ENCODE results near the gene B4GALT1. TPM values are rescaled to one million over a fixed set of nuclear protein-coding genes. Genes with fewer than 3 reads are reported as not detected.
A peak's percentile ranks its signal among the peaks of the same experiment; 100 is the strongest.
"Not testable (repeated sequence)": the region's sequence is repeated elsewhere in the genome, so short reads cannot be mapped to it uniquely, and the experiment has no call there.

B4GALT1 gene
- polyA plus RNA-seq, 6 donors from 2014 or later = 30.4 to 112 (median 72.8) TPM

DNA sequence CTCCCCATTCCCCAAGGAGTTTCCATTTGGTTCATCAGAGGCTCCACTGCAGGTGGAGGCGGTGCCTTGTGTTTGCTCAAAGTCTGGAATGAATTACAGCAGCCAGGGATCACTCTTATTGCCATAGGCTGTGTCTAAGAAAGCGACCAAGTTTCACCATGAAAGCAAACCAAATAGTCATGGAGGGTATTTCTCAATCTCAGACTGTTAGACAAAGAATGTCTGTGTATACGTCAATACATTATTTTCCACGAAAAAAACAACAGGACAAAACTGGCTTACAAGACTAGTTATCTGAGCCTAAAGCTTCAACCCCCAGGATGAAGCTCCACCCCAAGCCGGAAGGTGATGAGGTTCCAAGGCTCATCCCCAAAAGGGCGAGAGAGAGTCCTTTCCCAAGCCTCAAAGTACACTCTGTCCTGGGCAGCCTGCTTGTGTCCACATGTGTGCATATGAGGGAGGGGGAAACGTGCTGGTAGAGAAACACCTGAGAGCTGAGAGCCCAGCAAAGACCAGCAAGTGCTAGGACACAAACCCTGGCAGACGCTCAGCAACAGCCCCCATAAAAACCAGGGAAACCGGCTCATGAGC lies 4.3 kb downstream of the B4GALT1 start:
- Mint-ChIP-seq H3K4me3 (peak overlapping the region; percentile 72 to 100 (median 92)), H3K9me3 (no peaks in the 10 kb centered on the region), H3K27ac (peak overlapping the region; percentile 94 to 98 (median 96)), H3K4me1 (peaks cover 77 to 90% (median 83%) of the 10 kb centered on the region in 3 donors), H3K27me3 (no peaks in the 10 kb centered on the region), H3K36me3 (no peaks in the 10 kb centered on the region)
- DNase-seq (no peak), ATAC-seq (ENCODE audit: low read depth in 2 of 2) (no peak)

- peak overlapping the region; percentile 94 to 98 (median 96) for H3K27ac Mint-ChIP-seq
- peaks cover 77 to 87% (median 85%) of the 10 kb centered on the region in 3 donors for H3K4me1 Mint-ChIP-seq
Observed at GRCh38 chr9:33161589-33162132, 5.5 kb downstream of the B4GALT1 start.

GRCh38 chr9:33161011-33161588 lies 6.0 kb downstream of the B4GALT1 start:
- H3K27ac Mint-ChIP-seq = peak overlapping the region; percentile 86 to 98 (median 96)
- H3K27me3 Mint-ChIP-seq = no peaks in the 10 kb centered on the region
- peaks cover 77 to 93% (median 84%) of the 10 kb centered on the region in 3 donors for H3K4me1 Mint-ChIP-seq
- H3K9me3 Mint-ChIP-seq = no peaks in the 10 kb centered on the region
- no peaks in the 10 kb centered on the region for H3K36me3 Mint-ChIP-seq
- DNase-seq (no peak), ATAC-seq (ENCODE audit: low read depth in 2 of 2) (peak; percentile 4 to 8)
- peak overlapping the region; percentile 71 to 93 (median 88) for H3K4me3 Mint-ChIP-seq

More at GRCh38 chr9:33161589-33162132, 5.5 kb downstream of the B4GALT1 start:
- Mint-ChIP-seq H3K36me3 (no peaks in the 10 kb centered on the region), H3K4me3 (peak overlapping the region in 7 of 8 donors; percentile 82 to 100 (median 92)), H3K9me3 (no peaks in the 10 kb centered on the region), H3K27me3 (no peaks in the 10 kb centered on the region)
- no peak for DNase-seq
- no peak for ATAC-seq (ENCODE audit: low read depth in 2 of 2)

GRCh38 chr9:33160446-33160845 lies 6.7 kb downstream of the B4GALT1 start:
- not testable (repeated sequence) for H3K36me3 Mint-ChIP-seq; H3K9me3 Mint-ChIP-seq; H3K27me3 Mint-ChIP-seq; DNase-seq; ATAC-seq (ENCODE audit: low read depth in 2 of 2)
- H3K27ac Mint-ChIP-seq = peak overlapping the region; percentile 94 to 98 (median 98)
- peaks cover 76 to 96% (median 84%) of the 10 kb centered on the region in 3 donors for H3K4me1 Mint-ChIP-seq
- H3K4me3 Mint-ChIP-seq = peak overlapping the region; percentile 71 to 93 (median 88)

GRCh38 chr9:33159777-33160127 lies 7.4 kb downstream of the B4GALT1 start:
- Mint-ChIP-seq H3K27ac (peak overlapping the region; percentile 94 to 98 (median 98)), H3K4me3 (peak overlapping the region; percentile 71 to 93 (median 86)), H3K9me3 (no peaks in the 10 kb centered on the region), H3K27me3 (no peaks in the 10 kb centered on the region), H3K4me1 (peaks cover 78 to 97% (median 85%) of the 10 kb centered on the region in 3 donors), H3K36me3 (peaks cover 0 to 7% of the 10 kb centered on the region in 2 donors)
- ATAC-seq (ENCODE audit: low read depth in 2 of 2) (peak; percentile 65 to 69), DNase-seq (peak; percentile 72)

GRCh38 chr9:33158843-33159776 lies 8.0 kb downstream of the B4GALT1 start:
- peaks cover 0 to 10% of the 10 kb centered on the region in 2 donors for H3K36me3 Mint-ChIP-seq
- peak overlapping the region; percentile 94 to 98 (median 98) for H3K27ac Mint-ChIP-seq
- H3K27me3 Mint-ChIP-seq = no peaks in the 10 kb centered on the region
- peak overlapping the region; percentile 71 to 93 (median 86) for H3K4me3 Mint-ChIP-seq
- peak; percentile 40 to 57 for ATAC-seq (ENCODE audit: low read depth in 2 of 2)
- H3K4me1 Mint-ChIP-seq = peaks cover 79 to 97% (median 86%) of the 10 kb centered on the region in 3 donors
- peak; percentile 67 for DNase-seq
- H3K9me3 Mint-ChIP-seq = no peaks in the 10 kb centered on the region

- Mint-ChIP-seq H3K4me1 (peaks cover 80 to 96% (median 86%) of the 10 kb centered on the region in 3 donors), H3K27ac (peak overlapping the region; percentile 94 to 98 (median 98)), H3K27me3 (no peaks in the 10 kb centered on the region), H3K4me3 (peak overlapping the region; percentile 71 to 93 (median 86)), H3K9me3 (peaks cover 0 to 3% (median 0%) of the 10 kb centered on the region in 7 donors), H3K36me3 (peaks cover 0 to 11% of the 10 kb centered on the region in 2 donors)
- DNase-seq (no peak), ATAC-seq (ENCODE audit: low read depth in 2 of 2) (no peak)
Observed at GRCh38 chr9:33157960-33158842, 8.9 kb downstream of the B4GALT1 start.

DNA sequence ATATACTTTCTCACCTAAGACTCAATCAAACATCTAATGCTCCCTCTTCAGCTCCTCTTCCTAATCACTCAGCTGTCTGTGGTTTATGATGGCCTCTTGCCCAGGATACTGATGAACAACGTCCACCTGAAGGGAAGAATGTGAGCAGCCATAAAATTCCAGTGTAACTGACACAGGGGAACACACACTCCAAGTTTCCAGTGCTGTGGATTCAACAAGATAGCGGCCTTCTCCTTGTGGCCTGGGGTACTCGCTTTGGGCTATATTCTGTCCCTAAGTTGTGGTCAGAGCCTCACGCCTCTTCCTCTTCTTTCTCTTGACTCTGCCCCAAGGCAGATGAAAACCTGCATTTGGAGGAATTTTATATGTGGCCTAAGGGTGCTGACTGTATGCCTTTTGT lies 11.7 kb downstream of the B4GALT1 start:
- DNase-seq = no peak
- Mint-ChIP-seq H3K9me3 (peaks cover 0 to 3% (median 0%) of the 10 kb centered on the region in 7 donors), H3K4me3 (peak overlapping the region; percentile 9 to 85 (median 66)), H3K27ac (peak overlapping the region; percentile 73 to 96 (median 93)), H3K36me3 (peaks cover 0 to 11% of the 10 kb centered on the region in 2 donors), H3K4me1 (peaks cover 80 to 96% (median 86%) of the 10 kb centered on the region in 3 donors), H3K27me3 (no peaks in the 10 kb centered on the region)
- no peak for ATAC-seq (ENCODE audit: low read depth in 2 of 2)

GRCh38 chr9:33154371-33154770 lies 12.8 kb downstream of the B4GALT1 start:
- peaks cover 0 to 11% of the 10 kb centered on the region in 2 donors for H3K36me3 Mint-ChIP-seq
- H3K9me3 Mint-ChIP-seq = peaks cover 0 to 3% (median 0%) of the 10 kb centered on the region in 7 donors
- H3K27me3 Mint-ChIP-seq = no peaks in the 10 kb centered on the region
- H3K27ac Mint-ChIP-seq = peak overlapping the region; percentile 87 to 96 (median 93)
- no peak for DNase-seq
- H3K4me3 Mint-ChIP-seq = peak overlapping the region; percentile 32 to 85 (median 73)
- ATAC-seq (ENCODE audit: low read depth in 2 of 2) = no peak
- peaks cover 75 to 91% (median 79%) of the 10 kb centered on the region in 3 donors for H3K4me1 Mint-ChIP-seq

DNA sequence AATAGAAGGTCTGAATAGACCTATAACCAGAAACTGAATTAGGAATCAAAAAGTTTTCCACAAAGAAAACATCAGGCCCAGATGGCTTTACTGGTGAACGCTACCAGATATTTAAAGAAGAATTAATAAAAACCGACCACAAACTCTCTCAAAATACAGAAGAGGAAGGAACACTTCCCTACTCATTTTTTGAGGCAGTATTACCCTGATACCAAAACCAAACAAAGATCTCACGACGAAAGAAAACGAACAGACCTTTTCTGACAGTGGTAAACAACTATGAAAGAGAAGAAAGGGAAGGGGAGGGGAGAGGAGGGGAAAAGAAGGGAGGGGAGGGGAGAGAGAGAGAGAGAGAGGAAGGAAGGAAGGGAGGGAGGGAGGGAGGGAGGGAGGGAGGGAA lies 13.5 kb downstream of the B4GALT1 start:
- Mint-ChIP-seq H3K27ac (peak overlapping the region; percentile 34 to 96 (median 92)), H3K36me3 (peaks cover 0 to 11% of the 10 kb centered on the region in 2 donors), H3K4me1 (peaks cover 73 to 90% (median 78%) of the 10 kb centered on the region in 3 donors), H3K27me3 (no peaks in the 10 kb centered on the region), H3K9me3 (peaks cover 0 to 3% (median 0%) of the 10 kb centered on the region in 7 donors), H3K4me3 (peak overlapping the region; percentile 42 to 85 (median 78))
- DNase-seq (peak; percentile 53), ATAC-seq (ENCODE audit: low read depth in 2 of 2) (peak; percentile 80 to 86)

- Mint-ChIP-seq H3K27me3 (no peaks in the 10 kb centered on the region), H3K9me3 (peaks cover 0 to 3% (median 0%) of the 10 kb centered on the region in 7 donors), H3K4me1 (peaks cover 73 to 90% (median 78%) of the 10 kb centered on the region in 3 donors), H3K27ac (peak overlapping the region; percentile 34 to 96 (median 92)), H3K36me3 (peaks cover 0 to 11% of the 10 kb centered on the region in 2 donors), H3K4me3 (peak overlapping the region; percentile 42 to 85 (median 78))
- DNase-seq (no peak), ATAC-seq (ENCODE audit: low read depth in 2 of 2) (no peak)
Observed at GRCh38 chr9:33153001-33153400, 14.1 kb downstream of the B4GALT1 start.

DNA sequence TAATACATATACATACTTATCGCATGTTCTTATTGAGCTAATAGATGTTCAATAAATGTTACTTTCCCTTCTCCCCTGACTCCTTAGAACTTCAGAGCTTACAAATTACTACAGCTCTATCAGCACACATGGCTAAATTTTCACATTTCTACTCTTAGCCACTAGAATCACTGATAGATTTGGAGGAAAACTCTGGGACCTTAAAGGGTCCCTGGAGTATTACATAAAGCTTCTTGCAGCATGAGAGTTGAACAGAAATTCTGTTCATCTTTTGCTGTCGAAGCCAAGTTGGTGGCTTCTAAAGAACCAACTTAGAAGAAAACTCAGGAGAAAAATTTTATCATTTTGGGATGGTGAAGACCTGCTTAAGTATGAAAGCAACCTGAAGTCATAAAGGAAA lies 15.5 kb downstream of the B4GALT1 start:
- no peaks in the 10 kb centered on the region for H3K27me3 Mint-ChIP-seq
- peak overlapping the region; percentile 42 to 85 (median 76) for H3K4me3 Mint-ChIP-seq
- peak overlapping the region; percentile 39 to 96 (median 92) for H3K27ac Mint-ChIP-seq
- no peak for ATAC-seq (ENCODE audit: low read depth in 2 of 2)
- peaks cover 0 to 3% (median 0%) of the 10 kb centered on the region in 7 donors for H3K9me3 Mint-ChIP-seq
- DNase-seq = no peak
- H3K36me3 Mint-ChIP-seq = peaks cover 0 to 11% of the 10 kb centered on the region in 2 donors
- H3K4me1 Mint-ChIP-seq = peaks cover 74 to 93% (median 86%) of the 10 kb centered on the region in 3 donors

Measured in naive B cell (primary cell).